ENCODE results near the gene CEP112.

CEP112 gene

DNA sequence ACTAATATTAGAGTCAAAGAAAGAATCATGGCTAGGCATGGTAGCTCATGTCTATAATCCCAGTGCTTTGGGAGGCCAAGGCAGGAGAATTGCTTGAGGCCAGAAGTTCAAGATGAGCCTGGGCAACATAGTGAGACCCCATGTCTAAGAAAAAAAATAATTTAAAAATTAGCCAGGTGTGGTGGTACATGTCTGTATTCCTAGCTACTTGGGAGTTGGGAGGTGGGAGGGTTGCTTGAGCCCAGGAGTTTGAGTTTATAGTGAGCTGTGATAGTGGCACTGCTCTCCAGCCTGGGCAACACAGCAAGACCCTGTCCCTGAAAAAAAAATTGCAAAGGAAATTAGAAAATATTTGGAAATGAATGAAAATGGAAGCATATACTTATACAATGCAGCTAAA lies 420.2 kb downstream of the CEP112 start:
- TF ChIP-seq, protein P1, sequence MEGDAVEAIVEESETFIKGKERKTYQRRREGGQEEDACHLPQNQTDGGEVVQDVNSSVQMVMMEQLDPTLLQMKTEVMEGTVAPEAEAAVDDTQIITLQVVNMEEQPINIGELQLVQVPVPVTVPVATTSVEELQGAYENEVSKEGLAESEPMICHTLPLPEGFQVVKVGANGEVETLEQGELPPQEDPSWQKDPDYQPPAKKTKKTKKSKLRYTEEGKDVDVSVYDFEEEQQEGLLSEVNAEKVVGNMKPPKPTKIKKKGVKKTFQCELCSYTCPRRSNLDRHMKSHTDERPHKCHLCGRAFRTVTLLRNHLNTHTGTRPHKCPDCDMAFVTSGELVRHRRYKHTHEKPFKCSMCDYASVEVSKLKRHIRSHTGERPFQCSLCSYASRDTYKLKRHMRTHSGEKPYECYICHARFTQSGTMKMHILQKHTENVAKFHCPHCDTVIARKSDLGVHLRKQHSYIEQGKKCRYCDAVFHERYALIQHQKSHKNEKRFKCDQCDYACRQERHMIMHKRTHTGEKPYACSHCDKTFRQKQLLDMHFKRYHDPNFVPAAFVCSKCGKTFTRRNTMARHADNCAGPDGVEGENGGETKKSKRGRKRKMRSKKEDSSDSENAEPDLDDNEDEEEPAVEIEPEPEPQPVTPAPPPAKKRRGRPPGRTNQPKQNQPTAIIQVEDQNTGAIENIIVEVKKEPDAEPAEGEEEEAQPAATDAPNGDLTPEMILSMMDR (conservative IDR thresholded peaks at IDR 0.05), result no peak
- no peak overlapping the region for H3K27ac ChIP-seq

DNA sequence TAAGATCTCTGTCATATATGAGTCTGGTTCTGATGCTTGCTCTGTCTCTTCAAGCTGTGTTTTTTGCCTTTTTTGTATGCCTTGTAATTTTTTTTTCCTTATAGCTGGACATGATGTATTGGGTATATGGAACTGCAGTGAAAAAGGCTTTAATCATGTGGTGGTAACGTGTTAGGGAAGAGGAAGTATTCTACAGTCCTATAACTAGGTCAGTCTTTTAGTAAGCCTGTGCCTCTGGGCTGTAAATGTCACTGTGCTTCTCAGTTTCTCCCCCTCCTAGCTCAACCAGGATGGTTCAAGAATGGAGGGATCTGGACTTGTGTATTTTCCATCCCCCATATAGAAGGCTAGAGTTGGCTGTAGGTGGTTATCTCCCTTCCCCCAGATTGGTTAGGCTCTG lies 428.1 kb downstream of the CEP112 start:
- H3K27ac ChIP-seq, result no peak overlapping the region
- TF ChIP-seq, protein P1 (conservative IDR thresholded peaks at IDR 0.05), result no peak

DNA sequence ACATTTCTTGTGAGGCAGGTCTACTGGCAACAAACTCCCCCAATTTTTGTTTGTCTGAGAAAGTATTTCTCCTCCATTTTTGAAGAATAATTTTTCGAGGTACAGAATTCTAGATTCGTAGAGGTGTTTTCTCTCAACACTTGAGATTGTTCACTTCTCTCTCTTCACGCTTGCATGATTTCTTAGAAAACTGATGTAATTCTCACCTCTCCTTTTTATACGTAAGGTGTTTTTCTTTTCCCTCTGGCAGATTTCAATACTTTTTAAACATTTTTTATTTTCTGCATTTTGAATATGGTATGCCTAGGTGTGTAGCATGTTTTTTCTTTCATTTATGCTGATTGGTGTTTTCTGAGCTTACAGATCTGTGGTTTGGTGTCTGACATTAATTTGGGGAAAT lies 429.0 kb downstream of the CEP112 start:
- no peak overlapping the region for H3K27ac ChIP-seq
- TF ChIP-seq, protein P1 (conservative IDR thresholded peaks at IDR 0.05), result no peak

DNA sequence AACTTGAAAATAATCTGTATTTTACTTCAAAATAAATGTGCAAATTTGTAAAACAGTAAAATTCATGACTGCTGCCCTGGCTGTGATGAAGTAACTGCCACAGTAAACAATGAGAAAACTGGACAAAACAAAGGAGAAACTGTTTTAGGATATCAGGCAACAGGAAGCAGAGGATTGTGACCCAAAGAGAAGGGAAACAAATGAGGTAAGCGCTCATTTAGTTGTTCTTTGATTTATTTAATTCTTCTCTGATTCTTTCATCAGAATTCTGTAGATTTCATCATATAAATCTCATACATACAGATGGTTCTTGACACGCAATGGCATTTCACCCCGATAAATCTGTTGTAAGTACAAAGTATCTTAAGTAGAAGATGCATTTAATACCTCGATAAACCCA lies 432.4 kb downstream of the CEP112 start:
- TF ChIP-seq, protein P1 (conservative IDR thresholded peaks at IDR 0.05), result no peak
- H3K27ac ChIP-seq, result no peak overlapping the region

DNA sequence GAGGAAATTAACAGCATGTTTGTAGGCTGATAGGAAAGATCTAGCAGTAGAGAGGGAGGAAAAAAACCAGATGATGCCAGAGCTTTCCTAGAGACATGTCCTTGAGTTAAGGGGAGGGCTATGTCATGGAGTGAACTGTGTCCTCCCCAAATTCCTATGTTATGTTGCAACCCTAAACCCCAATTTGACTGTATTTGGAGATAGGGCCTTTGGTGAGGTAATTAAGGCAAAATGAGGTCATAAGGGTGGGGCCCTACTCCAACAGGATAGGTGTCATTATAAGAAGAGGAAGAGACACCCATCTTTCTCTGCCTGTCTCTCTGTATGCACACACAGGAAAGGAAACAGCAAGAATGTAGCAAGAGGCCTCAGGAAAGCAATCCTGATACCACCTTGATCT lies 435.2 kb downstream of the CEP112 start:
- TF ChIP-seq, protein P1 (conservative IDR thresholded peaks at IDR 0.05), result no peak
- H3K27ac ChIP-seq, result no peak overlapping the region

DNA sequence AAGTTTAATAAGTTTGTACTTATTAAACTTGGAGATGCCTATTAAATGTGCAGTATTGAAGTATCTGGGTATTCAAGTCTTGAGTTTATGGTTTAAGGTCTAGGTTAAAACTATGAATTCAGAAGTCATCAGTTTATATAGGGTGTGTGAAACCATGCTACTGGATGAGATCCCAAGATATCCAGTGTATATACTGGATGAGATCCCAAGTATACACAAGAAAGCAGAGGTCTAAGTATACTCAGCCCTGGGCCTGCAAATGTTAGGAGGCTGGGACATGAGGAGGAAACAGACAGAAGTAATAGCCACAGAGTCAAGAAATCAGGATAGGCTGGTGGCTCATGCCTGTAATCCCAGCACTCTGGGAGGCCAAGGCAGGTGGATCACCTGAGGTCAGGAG lies 436.1 kb downstream of the CEP112 start:
- TF ChIP-seq, protein P1 (conservative IDR thresholded peaks at IDR 0.05), result no peak
- H3K27ac ChIP-seq, result no peak overlapping the region

DNA sequence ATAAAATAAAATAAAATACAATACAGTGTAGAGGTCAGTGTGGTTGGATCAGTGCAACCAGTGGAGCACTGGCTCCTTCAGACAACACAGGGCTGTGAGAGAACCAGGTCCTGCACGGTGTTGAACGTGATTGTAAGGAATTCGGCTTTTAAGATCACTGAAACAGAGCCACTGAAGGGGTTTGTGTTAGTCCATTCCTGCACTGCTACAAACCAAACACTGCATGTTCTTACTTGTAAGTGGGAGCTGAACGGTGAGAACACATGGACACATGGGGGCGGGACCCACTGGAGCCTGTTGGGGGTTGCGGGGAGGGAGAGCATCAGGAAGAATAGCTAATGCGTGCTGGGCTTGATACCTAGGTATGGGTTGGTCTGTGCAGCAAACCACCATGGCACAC lies 437.3 kb downstream of the CEP112 start:
- TF ChIP-seq, protein P1 (conservative IDR thresholded peaks at IDR 0.05), result no peak
- H3K27ac ChIP-seq, result no peak overlapping the region

DNA sequence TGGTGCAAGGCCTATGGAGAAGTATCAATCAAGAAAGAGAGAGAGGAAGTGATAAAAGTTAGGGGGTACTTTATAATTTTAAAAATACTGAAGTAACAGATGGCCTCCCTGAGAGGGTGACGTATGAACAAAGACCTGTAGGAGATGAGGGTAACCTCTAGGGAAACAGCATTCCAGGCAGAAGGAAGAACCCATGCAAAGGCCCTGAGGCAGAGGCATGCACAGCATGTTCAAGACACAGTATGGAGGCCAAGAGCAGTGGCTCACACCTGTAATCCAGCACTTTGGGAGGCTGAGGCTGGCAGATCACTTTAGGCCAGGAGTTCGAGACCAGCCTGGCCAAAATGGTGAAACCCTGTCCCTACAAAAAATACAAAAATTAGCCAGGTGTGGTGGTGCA lies 437.9 kb downstream of the CEP112 start:
- no peak overlapping the region for H3K27ac ChIP-seq
- TF ChIP-seq, protein P1 (conservative IDR thresholded peaks at IDR 0.05), result no peak

Data from VCaP (cell line).